Measurements from ENCODE around the gene PSMA6.

DNA sequence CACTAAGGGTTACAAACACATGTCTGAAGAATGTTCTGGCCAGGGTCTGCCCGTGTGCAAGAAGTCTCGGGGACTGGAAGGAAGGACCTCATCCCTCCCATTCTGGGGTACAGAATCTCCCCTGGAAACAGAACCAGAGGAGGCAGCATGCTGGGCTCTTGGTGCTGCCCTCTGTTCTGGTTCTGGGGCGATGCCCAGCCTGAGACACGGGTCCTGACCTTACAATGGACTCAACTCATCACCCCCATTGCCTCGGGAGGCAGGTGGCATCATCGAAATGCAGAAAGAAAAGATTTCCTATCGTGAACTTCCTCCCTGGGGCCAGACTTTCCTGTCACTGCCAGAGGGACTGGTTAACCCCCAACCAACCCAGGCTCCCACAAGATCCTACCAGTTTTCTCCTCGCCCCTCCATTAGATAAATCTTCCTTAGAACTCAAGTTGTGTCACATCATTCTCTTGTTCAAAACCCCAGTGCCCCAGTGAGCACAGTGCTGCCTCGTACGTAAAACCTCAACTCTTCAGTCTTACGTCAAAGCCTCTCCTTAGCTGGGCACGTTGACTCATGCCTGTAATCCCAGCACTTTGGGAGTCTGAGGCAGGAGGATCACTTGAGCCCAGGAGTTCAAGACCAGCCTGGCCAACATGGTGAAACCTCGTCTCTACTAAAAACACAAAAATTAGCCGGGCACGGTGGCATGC lies 52.1 kb downstream of the PSMA6 start:
- TF ChIP-seq SIN3A (conservative IDR thresholded peaks at IDR 0.05 in 1 of 2, IDR thresholded peaks at IDR 0.05 in 1 of 2; ENCODE audit: low read depth in 1 of 2, low read length in 2 of 2) = no peak
- no peak for TF ChIP-seq EZH2 (IDR thresholded peaks at IDR 0.05; ENCODE audit: low read depth, low read length, severe bottlenecking)
- TF ChIP-seq, protein P1, sequence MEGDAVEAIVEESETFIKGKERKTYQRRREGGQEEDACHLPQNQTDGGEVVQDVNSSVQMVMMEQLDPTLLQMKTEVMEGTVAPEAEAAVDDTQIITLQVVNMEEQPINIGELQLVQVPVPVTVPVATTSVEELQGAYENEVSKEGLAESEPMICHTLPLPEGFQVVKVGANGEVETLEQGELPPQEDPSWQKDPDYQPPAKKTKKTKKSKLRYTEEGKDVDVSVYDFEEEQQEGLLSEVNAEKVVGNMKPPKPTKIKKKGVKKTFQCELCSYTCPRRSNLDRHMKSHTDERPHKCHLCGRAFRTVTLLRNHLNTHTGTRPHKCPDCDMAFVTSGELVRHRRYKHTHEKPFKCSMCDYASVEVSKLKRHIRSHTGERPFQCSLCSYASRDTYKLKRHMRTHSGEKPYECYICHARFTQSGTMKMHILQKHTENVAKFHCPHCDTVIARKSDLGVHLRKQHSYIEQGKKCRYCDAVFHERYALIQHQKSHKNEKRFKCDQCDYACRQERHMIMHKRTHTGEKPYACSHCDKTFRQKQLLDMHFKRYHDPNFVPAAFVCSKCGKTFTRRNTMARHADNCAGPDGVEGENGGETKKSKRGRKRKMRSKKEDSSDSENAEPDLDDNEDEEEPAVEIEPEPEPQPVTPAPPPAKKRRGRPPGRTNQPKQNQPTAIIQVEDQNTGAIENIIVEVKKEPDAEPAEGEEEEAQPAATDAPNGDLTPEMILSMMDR (IDR thresholded peaks at IDR 0.05; ENCODE audit: control extremely low read depth in 1 of 3, insufficient read depth in 1 of 3, low read depth in 1 of 3, low read length in 3 of 3) = no peak
- TF ChIP-seq SUZ12 (IDR thresholded peaks at IDR 0.05; ENCODE audit: low read length) = no peak
